Stimulated activated naive CD4-positive, alpha-beta T cell treated with Interleukin-2 at 50 U/mL for 16 hours (primary cell): ENCODE results near the gene CARMIL1.

Experiments
- DNase-seq: peaks from one replicate; lab custom pipeline; 2025; lab: John Stamatoyannopoulos, UW

The CARMIL1 gene

GRCh38 chr6:25446830-25447569 is 167.8 kb downstream of the CARMIL1 start:
- DNase-seq, result no peak

- no peak for DNase-seq
These were observed 168.4 kb downstream of the CARMIL1 start for GRCh38 chr6:25447570-25447929.

- no peak for DNase-seq
These were observed 169.9 kb downstream of the CARMIL1 start for GRCh38 chr6:25448965-25449538.

GRCh38 chr6:25449774-25450173 is 170.6 kb downstream of the CARMIL1 start:
- no peak for DNase-seq

GRCh38 chr6:25450469-25451198 is 171.5 kb downstream of the CARMIL1 start:
- no peak for DNase-seq

GRCh38 chr6:25452031-25452430 is 172.9 kb downstream of the CARMIL1 start:
- DNase-seq, result no peak

- DNase-seq, result no peak
These were observed 174.1 kb downstream of the CARMIL1 start for GRCh38 chr6:25453288-25453687.

- no peak for DNase-seq
These were observed 175.0 kb downstream of the CARMIL1 start for GRCh38 chr6:25454136-25454535.

- DNase-seq, result no peak
These were observed 177.3 kb downstream of the CARMIL1 start for GRCh38 chr6:25456249-25457040.

- DNase-seq, result no peak
These were observed 178.3 kb downstream of the CARMIL1 start for GRCh38 chr6:25457516-25457915.

GRCh38 chr6:25458485-25458884 is 179.3 kb downstream of the CARMIL1 start:
- DNase-seq, result no peak

- no peak for DNase-seq
These were observed 183.2 kb downstream of the CARMIL1 start for GRCh38 chr6:25462235-25462897.

- DNase-seq, result no peak
These were observed 184.3 kb downstream of the CARMIL1 start for GRCh38 chr6:25463441-25463840.

GRCh38 chr6:25464225-25464624 is 185.1 kb downstream of the CARMIL1 start:
- DNase-seq, result no peak

GRCh38 chr6:25465941-25466340 is 186.8 kb downstream of the CARMIL1 start:
- DNase-seq, result no peak

GRCh38 chr6:25468881-25469280 is 189.7 kb downstream of the CARMIL1 start:
- no peak for DNase-seq

- DNase-seq, result no peak
These were observed 190.7 kb downstream of the CARMIL1 start for GRCh38 chr6:25469797-25470388.

- no peak for DNase-seq
These were observed 193.1 kb downstream of the CARMIL1 start for GRCh38 chr6:25472306-25472705.

- no peak for DNase-seq
These were observed 193.7 kb downstream of the CARMIL1 start for GRCh38 chr6:25472906-25473305.

GRCh38 chr6:25473447-25473846 is 194.3 kb downstream of the CARMIL1 start:
- DNase-seq, result no peak

- no peak for DNase-seq
These were observed 197.0 kb downstream of the CARMIL1 start for GRCh38 chr6:25476126-25476525.
